Measurements from ENCODE around the gene C3orf49. TPM values are rescaled to one million over a fixed set of nuclear protein-coding genes. Genes with fewer than 3 reads are reported as not detected.

C3orf49 gene
- total RNA-seq, 3 donors from 2014 or later (not counting 1 experiment from before 2014, with no cell fraction given), result not detected

- ATAC-seq, result no peak
- TF ChIP-seq, protein P1, sequence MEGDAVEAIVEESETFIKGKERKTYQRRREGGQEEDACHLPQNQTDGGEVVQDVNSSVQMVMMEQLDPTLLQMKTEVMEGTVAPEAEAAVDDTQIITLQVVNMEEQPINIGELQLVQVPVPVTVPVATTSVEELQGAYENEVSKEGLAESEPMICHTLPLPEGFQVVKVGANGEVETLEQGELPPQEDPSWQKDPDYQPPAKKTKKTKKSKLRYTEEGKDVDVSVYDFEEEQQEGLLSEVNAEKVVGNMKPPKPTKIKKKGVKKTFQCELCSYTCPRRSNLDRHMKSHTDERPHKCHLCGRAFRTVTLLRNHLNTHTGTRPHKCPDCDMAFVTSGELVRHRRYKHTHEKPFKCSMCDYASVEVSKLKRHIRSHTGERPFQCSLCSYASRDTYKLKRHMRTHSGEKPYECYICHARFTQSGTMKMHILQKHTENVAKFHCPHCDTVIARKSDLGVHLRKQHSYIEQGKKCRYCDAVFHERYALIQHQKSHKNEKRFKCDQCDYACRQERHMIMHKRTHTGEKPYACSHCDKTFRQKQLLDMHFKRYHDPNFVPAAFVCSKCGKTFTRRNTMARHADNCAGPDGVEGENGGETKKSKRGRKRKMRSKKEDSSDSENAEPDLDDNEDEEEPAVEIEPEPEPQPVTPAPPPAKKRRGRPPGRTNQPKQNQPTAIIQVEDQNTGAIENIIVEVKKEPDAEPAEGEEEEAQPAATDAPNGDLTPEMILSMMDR (IDR thresholded peaks at IDR 0.05), result no peak
- Mint-ChIP-seq H3K9me3 (no peaks in the 10 kb centered on the region), H3K4me1 (peaks cover 29 to 37% of the 10 kb centered on the region in 2 donors), H3K27ac (peak overlapping the region in 1 of 2 donors; percentile 3), H3K4me3 (no peak overlapping the region), H3K36me3 (no peaks in the 10 kb centered on the region), H3K27me3 (ENCODE audit: low read depth in 2 of 2) (no peaks in the 10 kb centered on the region)
- Histone ChIP-seq H3K27me3 (ENCODE audit: control insufficient read depth, insufficient read depth, low read length) (no peaks in the 10 kb centered on the region), H3K27ac (ENCODE audit: low read length) (no peak overlapping the region), H3K4me3 (ENCODE audit: low read length) (no peak overlapping the region), H3K36me3 (ENCODE audit: control insufficient read depth, insufficient read depth, low read length) (peaks cover 25% of the 10 kb centered on the region), H3K4me1 (ENCODE audit: control insufficient read depth, insufficient read depth, low read length) (no peaks in the 10 kb centered on the region), H3K9me3 (ENCODE audit: control insufficient read depth, insufficient read depth, low read length) (no peaks in the 10 kb centered on the region)
- WGBS (ENCODE audit: insufficient coverage), result 77% methylated on average over 5 of the region's 5 CpGs
- intact Hi-C loops (cut with micrococcal nuclease), result no loop called here
- no peak for DNase-seq
Observed at GRCh38 chr3:63895422-63896189, 76.5 kb downstream of the C3orf49 start.

DNA sequence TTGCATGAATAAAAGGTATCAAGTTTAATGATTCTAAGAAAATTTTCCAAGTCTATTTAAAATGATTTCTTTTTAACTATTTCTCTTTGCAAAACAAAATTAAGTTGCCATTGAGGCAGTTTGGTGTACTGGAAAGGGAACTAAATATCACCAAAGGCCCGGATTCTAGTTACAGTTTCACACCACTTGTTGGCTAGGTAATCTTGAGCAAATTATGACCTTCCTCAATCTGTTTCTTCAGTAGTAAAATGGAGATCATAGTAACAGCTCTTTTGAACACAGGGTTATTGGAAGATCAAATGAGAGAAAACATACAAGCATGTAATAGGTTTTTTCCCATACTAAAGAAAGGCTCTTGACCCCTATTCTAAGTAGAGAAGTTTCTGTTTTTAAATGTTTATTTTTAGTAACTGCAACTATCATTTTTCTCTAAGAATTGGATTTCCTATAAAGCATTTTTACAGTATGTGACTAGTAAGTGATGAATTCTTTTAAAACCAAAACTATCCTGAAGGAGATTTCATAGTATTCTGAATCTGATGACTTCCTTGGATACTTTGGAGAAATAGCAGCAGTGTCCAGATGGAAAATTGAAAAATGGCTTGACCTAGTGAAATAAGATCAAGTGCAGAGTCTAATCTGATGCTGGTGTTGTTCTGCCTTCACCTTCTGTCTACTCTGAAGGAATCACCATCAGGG lies 77.4 kb downstream of the C3orf49 start:
- Mint-ChIP-seq H3K4me3 (no peak overlapping the region), H3K27me3 (ENCODE audit: low read depth in 2 of 2) (no peaks in the 10 kb centered on the region), H3K4me1 (peaks cover 30 to 35% of the 10 kb centered on the region in 2 donors), H3K27ac (peak overlapping the region in 1 of 2 donors; percentile 43), H3K9me3 (no peaks in the 10 kb centered on the region), H3K36me3 (no peaks in the 10 kb centered on the region)
- DNase-seq (no peak), ATAC-seq (no peak)
- Histone ChIP-seq H3K36me3 (ENCODE audit: control insufficient read depth, insufficient read depth, low read length) (peaks cover 27% of the 10 kb centered on the region), H3K27ac (ENCODE audit: low read length) (no peak overlapping the region), H3K4me1 (ENCODE audit: control insufficient read depth, insufficient read depth, low read length) (no peaks in the 10 kb centered on the region), H3K4me3 (ENCODE audit: low read length) (no peak overlapping the region), H3K27me3 (ENCODE audit: control insufficient read depth, insufficient read depth, low read length) (no peaks in the 10 kb centered on the region), H3K9me3 (ENCODE audit: control insufficient read depth, insufficient read depth, low read length) (no peaks in the 10 kb centered on the region)
- TF ChIP-seq, protein P1 (IDR thresholded peaks at IDR 0.05), result no peak
- intact Hi-C loops (cut with micrococcal nuclease), result no loop called here
- 89% methylated on average over 1 of the region's 1 CpG for WGBS (ENCODE audit: insufficient coverage)

Other genes with a start within 250 kb of the C3orf49 start
- not detected for gene SNTN, start 166.6 kb upstream of the C3orf49 start, total RNA-seq
- 10 to 100 TPM; 30.3 to 35.8 (median 32.5) TPM for gene THOC7, start 44.5 kb downstream of the C3orf49 start, total RNA-seq
- 100 to 1,000 TPM; 126 to 176 (median 146) TPM for gene ATXN7, start 44.6 kb downstream of the C3orf49 start, total RNA-seq
- 1 to 10 TPM in 2 of 3 donors, not detected in 1; 3.6 to 8.0 TPM for gene SCAANT1, start 93.1 kb downstream of the C3orf49 start, total RNA-seq
- 100 to 1,000 TPM in 2 of 3 donors, 10 to 100 TPM in 1; 84.4 to 105 (median 102) TPM for gene PSMD6, start 204.2 kb downstream of the C3orf49 start, total RNA-seq